Sigmoid colon (tissue), 4 donors: ENCODE data around the gene ACTL8.

Source experiments
- CTCF ChIP-seq, 4 experiments: fragments of 450-650 bp in 3 of 4; fragments of 200-600 bp in 1 of 4; IDR thresholded peaks; one replicate each; pipeline ENCODE4 v1.5.1; 2016 to 2019; ENCODE audit warnings: antibody characterized with exemption in 4 of 4, mild to moderate bottlenecking in 3 of 4, moderate library complexity in 2 of 4
- POLR2A ChIP-seq, 2 donors: fragments of 450-650 bp; IDR thresholded peaks; one replicate each; pipeline ENCODE4 v1.6.1; 2016; ENCODE audit warnings: antibody characterized with exemption in 2 of 2, mild to moderate bottlenecking in 2 of 2, moderate library complexity in 2 of 2
- POLR2AphosphoS5 ChIP-seq, 4 donors: sonication (generic); formaldehyde crosslinking; IDR thresholded peaks; one replicate each; pipeline ENCODE4 v1.6.1; 2017; ENCODE audit warnings: antibody characterized with exemption in 4 of 4

- TF ChIP-seq CTCF (IDR thresholded peaks at IDR 0.05) (no peak), POLR2A (IDR thresholded peaks at IDR 0.05) (no peak), POLR2AphosphoS5 (IDR thresholded peaks at IDR 0.05) (no peak)
Measured at GRCh38 chr1:17776426-17776825, 21.3 kb downstream of the ACTL8 start.
